Measurements from ENCODE around the gene ERCC6. TPM values are rescaled to one million over a fixed set of nuclear protein-coding genes. Genes with fewer than 3 reads are reported as not detected.

The ERCC6 gene
- polyA plus RNA-seq, 1 donor, result 13.2 TPM

DNA sequence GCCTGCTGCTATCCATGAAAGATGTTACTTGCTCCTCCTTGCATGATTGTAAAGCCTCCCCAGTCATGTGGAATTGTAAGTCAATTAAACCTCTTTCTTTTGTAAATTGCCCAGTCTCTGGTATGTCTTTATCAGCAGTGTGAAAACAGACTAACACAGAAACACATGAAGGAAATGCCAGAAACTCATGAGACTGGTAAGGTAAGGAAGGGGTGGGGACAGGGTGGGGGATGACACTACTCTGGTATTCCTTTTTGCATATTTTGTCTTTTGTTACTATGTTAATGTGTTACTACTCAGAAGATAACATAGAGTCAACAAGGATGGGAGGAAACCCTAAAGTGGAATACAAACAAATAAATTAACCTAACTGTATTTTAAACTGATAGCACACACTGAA is 73.2 kb downstream of the ERCC6 start:
- Histone ChIP-seq H3K9me3 (ENCODE audit: control insufficient read depth, low read depth, low read length) (no peaks in the 10 kb centered on the region), H3K4me1 (ENCODE audit: control insufficient read depth, insufficient read depth, low read length) (no peaks in the 10 kb centered on the region), H3K27ac (ENCODE audit: low read length) (no peak overlapping the region), H3K4me3 (ENCODE audit: low read length) (no peak overlapping the region), H3K36me3 (ENCODE audit: control insufficient read depth, insufficient read depth, low read length) (peaks cover 28% of the 10 kb centered on the region), H3K27me3 (ENCODE audit: control insufficient read depth, insufficient read depth, low read length) (no peaks in the 10 kb centered on the region)
- DNase-seq, result no peak

Other genes with a start within 250 kb of the ERCC6 start
- gene C10orf71, start 240.0 kb downstream of the ERCC6 start, polyA plus RNA-seq, result 0.01 TPM
- 0.78 TPM for gene DRGX, start 143.0 kb downstream of the ERCC6 start, polyA plus RNA-seq
- 3.5 TPM for gene SLC18A3, start 71.2 kb upstream of the ERCC6 start, polyA plus RNA-seq
- 0.96 TPM for gene CHAT, start 74.9 kb upstream of the ERCC6 start, polyA plus RNA-seq
- 0.03 TPM for gene C10orf53, start 140.5 kb upstream of the ERCC6 start, polyA plus RNA-seq
- gene OGDHL, start 223.2 kb upstream of the ERCC6 start, polyA plus RNA-seq, result 20.0 TPM

Data from large intestine (tissue), 3 donors.